ENCODE data around the gene NEDD8. TPM values are rescaled to one million over a fixed set of nuclear protein-coding genes. Genes with fewer than 3 reads are reported as not detected.
A peak's percentile ranks its signal among the peaks of the same experiment; 100 is the strongest.

NEDD8 gene
- total and polyA plus RNA-seq, 7 experiments from 2014 or later: 73.5 to 340 (median 127) TPM

GRCh38 chr14:24195186-24196070 lies 36.7 kb downstream of the NEDD8 start, which contains the start of gene TM9SF1:
TSS of gene TM9SF1 (minus strand) at chr14:24195441. CDS start at chr14:24195019, 422 bp downstream.
- H3K9me3 ChIP-seq (ENCODE audit: control insufficient read depth in 2 of 3, low read length in 3 of 3): no peaks in the 10 kb centered on the region
- ATAC-seq (peak; percentile 90), DNase-seq (peak; percentile 86 to 92 (median 90))
- H3K27ac ChIP-seq (ENCODE audit: low read depth, low read length): peak within 1 kb of the TSS; percentile 99
- Mint-ChIP-seq H3K36me3 (peaks cover 8 to 39% (median 11%) of the 10 kb centered on the region in 5 donors), H3K4me3 (peak within 1 kb of the TSS; percentile 88 to 97 (median 93)), H3K9me3 (peaks cover 0 to 1% (median 0%) of the 10 kb centered on the region in 11 donors), H3K27me3 (no peaks in the 10 kb centered on the region), H3K27ac (peak within 1 kb of the TSS; percentile 88 to 98 (median 98)), H3K4me1 (peaks cover 38 to 69% (median 59%) of the 10 kb centered on the region in 7 donors)
- peak within 1 kb of the TSS; percentile 74 for H3K4me3 ChIP-seq (ENCODE audit: low read length)
- no peaks in the 10 kb centered on the region for H3K27me3 ChIP-seq (ENCODE audit: control insufficient read depth in 2 of 2, insufficient read depth in 2 of 2, low read length in 2 of 2)
- POLR2A ChIA-PET: interaction anchor here (0.6 to 3.9 kb wide), 32 partner anchors 9 to 893 kb away, joined by 3 to 79 read pairs (median 4); partner anchors contain the start of genes CHMP4A, CIDEB, DCAF11 and EMC9
- peaks cover 14 to 16% of the 10 kb centered on the region in 2 donors for H3K4me1 ChIP-seq (ENCODE audit: control insufficient read depth in 2 of 2, insufficient read depth in 2 of 2, low read length in 2 of 2)
- peaks cover 0 to 26% (median 5%) of the 10 kb centered on the region in 3 experiments for H3K36me3 ChIP-seq (ENCODE audit: control insufficient read depth in 2 of 3, insufficient read depth in 3 of 3, low read length in 3 of 3)
- intact Hi-C loops (cut with micrococcal nuclease): loop anchor here (1.0 kb wide), 10 partner anchors 7 to 104 kb away; partner anchors contain the start of genes CHMP4A (in 2 of the 2), EMC9 (in 2 of the 2), GMPR2 (in 2 of the 2) and IRF9 (in 2 of the 2)
- CTCF ChIA-PET: interaction anchor here (0.5 to 2.0 kb wide), 8 partner anchors 12 to 472 kb away, joined by 3 to 6 read pairs (median 4); partner anchors contain the start of genes CHMP4A, IRF9, MDP1 and PSME1

GRCh38 chr14:24194873-24195185 lies 37.3 kb downstream of the NEDD8 start:
- POLR2A ChIA-PET: interaction anchor here (0.7 to 3.9 kb wide), 16 partner anchors 10 to 114 kb away, joined by 3 to 79 read pairs (median 6); partner anchors contain the start of genes CHMP4A, CIDEB, DCAF11 and EMC9
- CTCF ChIA-PET: interaction anchor here (0.9 to 2.0 kb wide), 2 partner anchors 13 to 21 kb away, joined by 3 to 6 read pairs; partner anchors contain the start of gene MDP1

GRCh38 chr14:24194186-24194872 lies 37.8 kb downstream of the NEDD8 start:
- peak overlapping the region; percentile 88 to 97 (median 93) for H3K4me3 Mint-ChIP-seq
- Histone ChIP-seq H3K9me3 (ENCODE audit: control insufficient read depth in 2 of 3, low read length in 3 of 3) (no peaks in the 10 kb centered on the region), H3K27ac (ENCODE audit: low read depth, low read length) (peak overlapping the region; percentile 99), H3K36me3 (ENCODE audit: control insufficient read depth in 2 of 3, insufficient read depth in 3 of 3, low read length in 3 of 3) (peaks cover 0 to 26% (median 5%) of the 10 kb centered on the region in 3 experiments), H3K4me3 (ENCODE audit: low read length) (peak overlapping the region; percentile 74), H3K27me3 (ENCODE audit: control insufficient read depth in 2 of 2, insufficient read depth in 2 of 2, low read length in 2 of 2) (no peaks in the 10 kb centered on the region), H3K4me1 (ENCODE audit: control insufficient read depth in 2 of 2, insufficient read depth in 2 of 2, low read length in 2 of 2) (peaks cover 14 to 18% of the 10 kb centered on the region in 2 donors)
- peaks cover 8 to 36% (median 11%) of the 10 kb centered on the region in 5 donors for H3K36me3 Mint-ChIP-seq
- DNase-seq (no peak), ATAC-seq (no peak)
- H3K27ac Mint-ChIP-seq: peak overlapping the region; percentile 88 to 98 (median 98)
- no peaks in the 10 kb centered on the region for H3K27me3 Mint-ChIP-seq
- ChIA-PET CTCF (interaction anchor here (0.6 to 1.0 kb wide), 3 partner anchors 21 to 1100 kb away, joined by 3 to 5 read pairs (median 4); partner anchors contain the start of genes ACIN1 and MDP1), POLR2A (interaction anchor here (0.7 to 3.9 kb wide), 11 partner anchors 9 to 114 kb away, joined by 3 to 79 read pairs (median 7); partner anchors contain the start of genes CHMP4A, DCAF11, GMPR2 and IRF9)
- H3K4me1 Mint-ChIP-seq: peaks cover 38 to 68% (median 63%) of the 10 kb centered on the region in 7 donors
- intact Hi-C loops (cut with micrococcal nuclease): no loop called here
- H3K9me3 Mint-ChIP-seq: peaks cover 0 to 1% (median 0%) of the 10 kb centered on the region in 11 donors

More at GRCh38 chr14:24194873-24195185, 37.3 kb downstream of the NEDD8 start:
- Histone ChIP-seq H3K4me1 (ENCODE audit: control insufficient read depth in 2 of 2, insufficient read depth in 2 of 2, low read length in 2 of 2) (peaks cover 14 to 16% of the 10 kb centered on the region in 2 donors), H3K4me3 (ENCODE audit: low read length) (peak overlapping the region; percentile 74), H3K9me3 (ENCODE audit: control insufficient read depth in 2 of 3, low read length in 3 of 3) (no peaks in the 10 kb centered on the region), H3K27ac (ENCODE audit: low read depth, low read length) (peak overlapping the region; percentile 99), H3K27me3 (ENCODE audit: control insufficient read depth in 2 of 2, insufficient read depth in 2 of 2, low read length in 2 of 2) (no peaks in the 10 kb centered on the region), H3K36me3 (ENCODE audit: control insufficient read depth in 2 of 3, insufficient read depth in 3 of 3, low read length in 3 of 3) (peaks cover 0 to 26% (median 5%) of the 10 kb centered on the region in 3 experiments)
- peaks cover 38 to 70% (median 61%) of the 10 kb centered on the region in 7 donors for H3K4me1 Mint-ChIP-seq
- H3K9me3 Mint-ChIP-seq: peaks cover 0 to 1% (median 0%) of the 10 kb centered on the region in 11 donors
- no peak for ATAC-seq
- H3K27ac Mint-ChIP-seq: peak overlapping the region; percentile 88 to 98 (median 98)
- no peaks in the 10 kb centered on the region for H3K27me3 Mint-ChIP-seq
- no peak for DNase-seq
- peaks cover 8 to 37% (median 11%) of the 10 kb centered on the region in 5 donors for H3K36me3 Mint-ChIP-seq
- intact Hi-C loops (cut with micrococcal nuclease): loop anchor here (1.0 kb wide), 9 partner anchors 18 to 104 kb away; partner anchors contain the start of genes CHMP4A (in 2 of the 2), EMC9 (in 2 of the 2), GMPR2 (in 2 of the 2) and IRF9 (in 2 of the 2)
- H3K4me3 Mint-ChIP-seq: peak overlapping the region; percentile 88 to 97 (median 93)

- ATAC-seq (no peak), DNase-seq (no peak)
- H3K4me3 ChIP-seq (ENCODE audit: low read length): no peak overlapping the region
- Mint-ChIP-seq H3K27me3 (no peaks in the 10 kb centered on the region), H3K36me3 (peaks cover 4 to 27% (median 11%) of the 10 kb centered on the region in 5 donors), H3K9me3 (no peaks in the 10 kb centered on the region), H3K4me3 (peak overlapping the region in 6 of 10 donors; percentile 9 to 75 (median 32)), H3K27ac (peak overlapping the region in 6 of 9 donors; percentile 12 to 77 (median 58)), H3K4me1 (peaks cover 34 to 69% (median 61%) of the 10 kb centered on the region in 7 donors)
- ChIA-PET CTCF (no interaction called here), POLR2A (no interaction called here)
- H3K27me3 ChIP-seq (ENCODE audit: control insufficient read depth in 2 of 2, insufficient read depth in 2 of 2, low read length in 2 of 2): no peaks in the 10 kb centered on the region
- peaks cover 0 to 26% (median 5%) of the 10 kb centered on the region in 3 experiments for H3K36me3 ChIP-seq (ENCODE audit: control insufficient read depth in 2 of 3, insufficient read depth in 3 of 3, low read length in 3 of 3)
- peaks cover 17 to 24% of the 10 kb centered on the region in 2 donors for H3K4me1 ChIP-seq (ENCODE audit: control insufficient read depth in 2 of 2, insufficient read depth in 2 of 2, low read length in 2 of 2)
- no peak overlapping the region for H3K27ac ChIP-seq (ENCODE audit: low read depth, low read length)
- intact Hi-C loops (cut with micrococcal nuclease): no loop called here
- no peaks in the 10 kb centered on the region for H3K9me3 ChIP-seq (ENCODE audit: control insufficient read depth in 2 of 3, low read length in 3 of 3)
Measured at GRCh38 chr14:24192933-24193332, 39.2 kb downstream of the NEDD8 start.

GRCh38 chr14:24190416-24190815 lies 41.8 kb downstream of the NEDD8 start:
- Mint-ChIP-seq H3K36me3 (peaks cover 0 to 24% (median 11%) of the 10 kb centered on the region in 5 donors), H3K27me3 (no peaks in the 10 kb centered on the region), H3K9me3 (no peaks in the 10 kb centered on the region), H3K4me3 (no peak overlapping the region), H3K4me1 (peaks cover 31 to 66% (median 59%) of the 10 kb centered on the region in 7 donors), H3K27ac (peak overlapping the region in 2 of 9 donors; percentile 17 to 78)
- H3K27me3 ChIP-seq (ENCODE audit: control insufficient read depth in 2 of 2, insufficient read depth in 2 of 2, low read length in 2 of 2): no peaks in the 10 kb centered on the region
- DNase-seq (no peak), ATAC-seq (no peak)
- no peak overlapping the region for H3K4me3 ChIP-seq (ENCODE audit: low read length)
- ChIA-PET CTCF (no interaction called here), POLR2A (interaction anchor here (0.7 kb wide), 1 partner anchor 1150 kb away, joined by 3 read pairs; no protein-coding TSS in a partner anchor)
- peaks cover 0 to 34% (median 5%) of the 10 kb centered on the region in 3 experiments for H3K36me3 ChIP-seq (ENCODE audit: control insufficient read depth in 2 of 3, insufficient read depth in 3 of 3, low read length in 3 of 3)
- H3K4me1 ChIP-seq (ENCODE audit: control insufficient read depth in 2 of 2, insufficient read depth in 2 of 2, low read length in 2 of 2): peaks cover 21 to 27% of the 10 kb centered on the region in 2 donors
- H3K9me3 ChIP-seq (ENCODE audit: control insufficient read depth in 2 of 3, low read length in 3 of 3): no peaks in the 10 kb centered on the region
- no peak overlapping the region for H3K27ac ChIP-seq (ENCODE audit: low read depth, low read length)
- intact Hi-C loops (cut with micrococcal nuclease): no loop called here

Measured in naive thymus-derived CD4-positive, alpha-beta T cell (primary cell).